K562 (cell line): ENCODE measurements around the gene SH3PXD2B. TPM values are rescaled to one million over a fixed set of nuclear protein-coding genes. Genes with fewer than 3 reads are reported as not detected.

Source experiments
- ATAC-seq: fragments of 200-7000 bp; cut with Tn5 transposase; 3 replicates; pipeline ENCODE4 v1.9.1; 2020; ENCODE audit warnings: moderate library complexity
- BruUV-seq: library from RNA; stranded (reverse); fragments of 400-500 nt; replicated peaks from 2 replicates; lab custom pipeline; 2021; lab: Mats Ljungman, UMichigan
- CTCF ChIA-PET: fragments of 300-600 bp; formaldehyde crosslinking; extraction: SDS; loops from one replicate; lab custom pipeline; 2021; ENCODE audit warnings: low intra/inter-chr PET ratio; lab: Yijun Ruan, JAX
- POLR2A ChIA-PET: fragments of 300-600, 350-650 bp; sonication (Branson Sonifier 250); formaldehyde crosslinking; extraction: SDS; loops from one replicate; lab custom pipeline; 2021; ENCODE audit warnings: antibody characterized with exemption, inconsistent platforms; lab: Yijun Ruan, JAX
- DNase-seq, 4 experiments: peaks; one replicate each; pipeline versions ENCODE4 v3.0.0 to v3.0.0-alpha.2; 2011 to 2018; ENCODE audit warnings: low spot score in 3 of 4, mixed read lengths in 3 of 4; ENCODE audit errors: extremely low read depth in 1 of 4
- FAIRE-seq: peaks from 2 replicates; lab custom pipeline; 2011; peaks lifted over from hg19 to GRCh38; lab: Jason Lieb, UNC
- H2AFZ ChIP-seq: 2 replicates; pipeline ENCODE4 v1.6.0; 2011; ENCODE audit warnings: low read depth, low read length, control low read depth, inconsistent platforms
- H3K27ac ChIP-seq: fragments of 200-600 bp; 3 replicates; pipeline ENCODE4 v1.8.0; 2011; ENCODE audit warnings: low read depth, mild to moderate bottlenecking, control low read depth, inconsistent platforms, low read length, moderate library complexity, mixed read lengths; ENCODE audit errors: extremely low read depth
- H3K27me3 ChIP-seq, 2 experiments: fragments of 300-600 bp in 1 of 2; 2 replicates in 1 of 2; 3 replicates in 1 of 2; pipeline versions ENCODE4 v1.6.0 to v1.8.0; 2011; ENCODE audit warnings: inconsistent platforms in 2 of 2, low read length in 2 of 2, mild to moderate bottlenecking in 1 of 2, mixed read lengths in 1 of 2, moderate library complexity in 1 of 2; ENCODE audit not compliant: control insufficient read depth in 2 of 2, insufficient read depth in 2 of 2
- H3K36me3 ChIP-seq: fragments of 300-600 bp; 3 replicates; pipeline ENCODE4 v1.8.0; 2011; ENCODE audit warnings: mild to moderate bottlenecking, low read length, inconsistent platforms; ENCODE audit not compliant: control insufficient read depth, insufficient read depth
- H3K4me1 ChIP-seq, 2 experiments: fragments of 200-600 bp in 1 of 2; replicated peaks in 1 of 2; 2 replicates in 1 of 2; 3 replicates in 1 of 2; pipeline versions ENCODE4 v1.5.1 to v1.8.0; 2011; ENCODE audit warnings: inconsistent platforms in 2 of 2, low read length in 2 of 2, mild to moderate bottlenecking in 1 of 2, mixed read lengths in 1 of 2, moderate library complexity in 1 of 2; ENCODE audit not compliant: control insufficient read depth in 2 of 2, insufficient read depth in 2 of 2
- H3K4me2 ChIP-seq: 2 replicates; pipeline ENCODE4 v1.6.1; 2011; ENCODE audit warnings: low read length, control low read depth, inconsistent platforms, mixed read lengths; ENCODE audit not compliant: insufficient read depth
- H3K4me3 ChIP-seq: fragments of 200-600 bp; sonication (generic), shearing (Covaris generic); 2 replicates; pipeline ENCODE4 v1.5.1; 2016; ENCODE audit warnings: control low read depth, inconsistent platforms
- H3K79me2 ChIP-seq: fragments of 200-600 bp; 3 replicates; pipeline ENCODE4 v1.8.0; 2011; ENCODE audit warnings: low read length, inconsistent platforms; ENCODE audit not compliant: control insufficient read depth, insufficient read depth
- H3K9ac ChIP-seq, 2 experiments: 2 replicates each; pipeline versions ENCODE4 v1.6.0 to v1.6.1; 2011; ENCODE audit warnings: low read depth in 2 of 2, low read length in 2 of 2, control low read depth in 1 of 2, inconsistent platforms in 1 of 2, mild to moderate bottlenecking in 1 of 2, mixed read lengths in 1 of 2; ENCODE audit not compliant: insufficient read depth in 1 of 2
- H3K9me1 ChIP-seq: one replicate; pipeline ENCODE4 v1.6.0; 2011; ENCODE audit warnings: inconsistent platforms, mild to moderate bottlenecking, low read length, moderate library complexity; ENCODE audit not compliant: control insufficient read depth, insufficient read depth
- H3K9me3 ChIP-seq: replicated peaks from 2 replicates; pipeline ENCODE4 v1.5.1; 2011; ENCODE audit warnings: low read depth, low read length, inconsistent platforms; ENCODE audit not compliant: control insufficient read depth, insufficient read depth
- H4K20me1 ChIP-seq: replicated peaks from 2 replicates; pipeline ENCODE4 v1.6.1; 2011; ENCODE audit warnings: low read length, inconsistent platforms, mixed read lengths; ENCODE audit not compliant: control insufficient read depth, insufficient read depth
- CREBBP ChIP-seq: IDR thresholded peaks from one replicate; pipeline ENCODE4 v1.6.1; 2012; ENCODE audit warnings: low read depth, mild to moderate bottlenecking, control low read depth, inconsistent platforms, low read length
- ESRRB ChIP-seq: fragments of 250-450 bp; sonication (Bioruptor Pico); IDR thresholded peaks from 2 replicates; pipeline ENCODE4 v1.5.0; 2020; ENCODE audit warnings: mild to moderate bottlenecking, moderate library complexity, borderline replicate concordance
- ETV6 ChIP-seq, 3 experiments: fragments of 150-350 bp in 1 of 3; sonication (generic) in 1 of 3; formaldehyde crosslinking in 1 of 3; IDR thresholded peaks; 2 replicates each; pipeline versions ENCODE4 v1.6.1 to v1.8.0; 2014 to 2022; ENCODE audit warnings: borderline replicate concordance in 2 of 3, low read depth in 2 of 3, antibody characterized with exemption in 1 of 3, low read length in 1 of 3, mild to moderate bottlenecking in 1 of 3, missing genetic modification reagents in 1 of 3
- HCFC1 ChIP-seq: IDR thresholded peaks from 2 replicates; pipeline ENCODE4 v1.6.1; 2012; ENCODE audit warnings: low read depth, low read length, improper control_type of control experiment
- LCOR ChIP-seq: sonication (generic); formaldehyde crosslinking; IDR thresholded peaks from 2 replicates; pipeline ENCODE4 v1.8.0; 2022; ENCODE audit warnings: mild to moderate bottlenecking, missing genetic modification reagents
- MTA2 ChIP-seq: fragments of 450-650 bp; IDR thresholded peaks from 2 replicates; pipeline ENCODE4 v1.6.1; 2016; ENCODE audit warnings: low read depth
- NCOA4 ChIP-seq: fragments of 450-650 bp; IDR thresholded peaks from 2 replicates; pipeline ENCODE4 v1.6.1; 2018; ENCODE audit warnings: mild to moderate bottlenecking; ENCODE audit not compliant: partially characterized antibody
- PPARD ChIP-seq: fragments of 250-450 bp; sonication (Bioruptor Pico); IDR thresholded peaks from 2 replicates; pipeline ENCODE4 v1.8.0; 2022; ENCODE audit warnings: inconsistent platforms, mild to moderate bottlenecking, moderate library complexity
- PRMT5 ChIP-seq: sonication (generic); formaldehyde crosslinking; IDR thresholded peaks from 2 replicates; pipeline ENCODE4 v1.5.0; 2020; ENCODE audit warnings: missing genetic modification reagents
- RBM14 ChIP-seq: fragments of 200-400 bp; formaldehyde crosslinking; IDR thresholded peaks from 2 replicates; pipeline ENCODE4 v1.6.1; 2018; ENCODE audit warnings: low read depth, mild to moderate bottlenecking, low read length, moderate library complexity, borderline replicate concordance; ENCODE audit not compliant: insufficient read depth
- WHSC1 ChIP-seq: IDR thresholded peaks from one replicate; pipeline ENCODE4 v1.6.1; 2012; ENCODE audit warnings: low read length, control low read depth, inconsistent platforms
- ZFPM2 ChIP-seq: fragments of 250-450 bp; sonication (Bioruptor Pico); IDR thresholded peaks from 2 replicates; pipeline ENCODE4 v1.5.1; 2022; ENCODE audit warnings: mild to moderate bottlenecking
- ZNF239 ChIP-seq: fragments of 250-450 bp; sonication (Bioruptor Pico); IDR thresholded peaks from 2 replicates; pipeline ENCODE4 v1.4.0; 2020; ENCODE audit warnings: mild to moderate bottlenecking
- ZNF24 ChIP-seq: fragments of 450-650 bp; IDR thresholded peaks from 2 replicates; pipeline ENCODE4 v1.6.1; 2016
- ZNF316 ChIP-seq: fragments of 450-650 bp; IDR thresholded peaks from 2 replicates; pipeline ENCODE4 v1.6.1; 2016
- ZNF644 ChIP-seq: fragments of 200-800 bp; sonication (Bioruptor generic); IDR thresholded peaks from 2 replicates; pipeline ENCODE4 v1.6.1; 2016; ENCODE audit warnings: low read depth, missing genetic modification characterization, missing compliant biosample characterization
- ZNF696 ChIP-seq: fragments of 250-450 bp; sonication (Bioruptor Pico); conservative IDR thresholded peaks from 2 replicates; pipeline ENCODE4 v1.4.0; 2020; ENCODE audit warnings: mild to moderate bottlenecking, moderate library complexity
- ZNF76 ChIP-seq: fragments of 250-450 bp; sonication (Bioruptor Pico); IDR thresholded peaks from 2 replicates; pipeline ENCODE4 v1.4.0; 2020; ENCODE audit warnings: mild to moderate bottlenecking, moderate library complexity, borderline replicate concordance
- WGBS: fragments of 100-300 bp; shearing (Covaris generic); methylation state at CpG from one replicate; pipeline ENCODE4 v1.1.6; 2016; ENCODE audit warnings: low coverage, mixed read lengths; ENCODE audit not compliant: insufficient coverage; ENCODE audit errors: missing lambda C conversion rate; 5-methylcytosine and 5-hydroxymethylcytosine counted together
- in situ Hi-C: fragments of 300-500 bp; cut with MboI; formaldehyde crosslinking; loops from 4 replicates; pipeline ENCODE4 v1.15.0; 2018; ENCODE audit warnings: inconsistent platforms, mixed read lengths
- intact Hi-C: fragments of 100-400 bp; cut with micrococcal nuclease; formaldehyde crosslinking; loops from 2 replicates; pipeline ENCODE4 v1.14.2; 2022
- polyA plus RNA-seq, 8 experiments: library from polyadenylated mRNA; depleted of rRNA in 4 of 8; stranded (reverse) in 5 of 8; unstranded in 3 of 8; fragments of >200 nt; fragmentation: Nextera tagmentation in 2 of 8; fragmentation: Illumina TruSeq in 1 of 8; extraction: Ambion mirVana in 2 of 8; extraction: Trizol in 1 of 8; gene quantifications; 2 replicates each; pipeline versions ENCODE4 v1.2.1 to v1.2.3, GENCODE V29; 2011 to 2014; ENCODE audit warnings: inconsistent platforms in 1 of 8, missing spikeins in 1 of 8
- total RNA-seq, 7 experiments: library from RNA; depleted of rRNA in 6 of 7; stranded (reverse); fragments of >200 nt in 6 of 7; fragmentation: Illumina TruSeq in 2 of 7; extraction: Trizol in 2 of 7; gene quantifications; 2 replicates each; pipeline versions ENCODE4 v1.2.1 to v1.2.3, GENCODE V29; 2011 to 2021; ENCODE audit warnings: low replicate concordance in 1 of 7
- TF ChIP-seq, protein P1 (sequence below): IDR thresholded peaks from 2 replicates; pipeline ENCODE4 v1.6.1; 2014; ENCODE audit warnings: antibody characterized with exemption

The SH3PXD2B gene
- total and polyA plus RNA-seq, 9 of the 15 experiments (the other 6 are each of a cell fraction or from before 2014, with no cell fraction given): 0.04 to 0.66 (median 0.19) TPM

DNA sequence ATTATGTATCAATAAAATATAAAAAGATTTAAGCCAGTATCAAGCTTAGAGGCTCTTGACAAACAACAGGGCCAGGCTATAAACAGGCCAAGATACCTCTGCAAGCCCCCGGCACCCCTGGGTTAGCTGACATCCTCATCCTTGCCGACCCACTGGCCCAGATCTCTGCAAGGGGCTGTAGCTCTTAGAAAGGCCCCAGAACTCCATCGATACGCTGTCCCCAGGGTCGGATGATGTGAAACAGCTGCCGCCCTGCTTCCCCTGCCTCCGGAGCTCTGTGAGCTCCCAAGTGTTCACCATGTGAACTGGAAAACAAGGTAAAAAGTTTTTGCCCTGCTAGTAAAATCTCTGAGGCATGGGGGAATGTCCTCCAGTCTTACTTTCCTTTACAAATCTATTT is 20.1 kb downstream of the SH3PXD2B start:
- Histone ChIP-seq H2AFZ (no peak overlapping the region), H3K4me3 (no peak overlapping the region), H3K4me2 (no peak overlapping the region), H3K9ac (no peak overlapping the region), H3K9me1 (no peaks in the 10 kb centered on the region), H3K27ac (no peak overlapping the region), H3K9me3 (no peaks in the 10 kb centered on the region), H3K4me1 (peaks cover 0 to 6% of the 10 kb centered on the region in 2 experiments; a peak in 3 of 5 replicates), H3K79me2 (no peaks in the 10 kb centered on the region)
- intact Hi-C loops: no loop called here
- CTCF ChIA-PET: no interaction called here
- BruUV-seq: no TSS peak
- TF ChIP-seq, protein P1, sequence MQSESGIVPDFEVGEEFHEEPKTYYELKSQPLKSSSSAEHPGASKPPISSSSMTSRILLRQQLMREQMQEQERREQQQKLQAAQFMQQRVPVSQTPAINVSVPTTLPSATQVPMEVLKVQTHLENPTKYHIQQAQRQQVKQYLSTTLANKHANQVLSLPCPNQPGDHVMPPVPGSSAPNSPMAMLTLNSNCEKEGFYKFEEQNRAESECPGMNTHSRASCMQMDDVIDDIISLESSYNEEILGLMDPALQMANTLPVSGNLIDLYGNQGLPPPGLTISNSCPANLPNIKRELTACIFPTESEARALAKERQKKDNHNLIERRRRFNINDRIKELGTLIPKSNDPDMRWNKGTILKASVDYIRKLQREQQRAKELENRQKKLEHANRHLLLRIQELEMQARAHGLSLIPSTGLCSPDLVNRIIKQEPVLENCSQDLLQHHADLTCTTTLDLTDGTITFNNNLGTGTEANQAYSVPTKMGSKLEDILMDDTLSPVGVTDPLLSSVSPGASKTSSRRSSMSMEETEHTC: no peak
- no peak for TF ChIP-seq ZNF24
- TF ChIP-seq RBM14: no peak
- TF ChIP-seq ZNF644: no peak
- no peak for TF ChIP-seq WHSC1
- TF ChIP-seq ZNF316: no peak
- TF ChIP-seq NCOA4: no peak
- no peak for TF ChIP-seq MTA2
- no peak for TF ChIP-seq PRMT5 (CRISPR knock-in tag)
- no peak for TF ChIP-seq LCOR (CRISPR knock-in tag)
- no peak for TF ChIP-seq ESRRB (CRISPR knock-in tag)
- TF ChIP-seq ZNF76: no peak
- no peak for TF ChIP-seq HCFC1
- TF ChIP-seq CREBBP: no peak
- no peak for TF ChIP-seq ZNF239 (CRISPR knock-in tag)
- no peak for TF ChIP-seq ZFPM2 (CRISPR knock-in tag)
- TF ChIP-seq ZNF696 (CRISPR knock-in tag): no peak
- no peak for TF ChIP-seq ETV6 (IDR thresholded peaks at IDR 0.05; ENCODE audit: borderline replicate concordance in 1 of 2, low read depth in 2 of 2, low read length in 1 of 2)
- TF ChIP-seq ETV6 (CRISPR knock-in tag; IDR thresholded peaks at IDR 0.05; ENCODE audit: borderline replicate concordance): no peak
- no peak for TF ChIP-seq PPARD
- TF ChIP-seq, all 486 proteins: peak for 0
- no peaks in the 10 kb centered on the region for H3K36me3 ChIP-seq
- 0 out of 2 replicates have a peak, but pooled peaks cover 5% of the 10 kb centered on the region for H4K20me1 ChIP-seq
- H3K27me3 ChIP-seq: peaks cover 30 to 74% of the 10 kb centered on the region in 2 experiments
- in situ Hi-C loops: no loop called here
- WGBS: 12% methylated on average over 7 of the region's 7 CpGs
- no peak for DNase-seq
- no peak for ATAC-seq
- POLR2A ChIA-PET: interaction anchor here (0.6 kb wide), 1 partner anchor 426 kb away, joined by 4 read pairs; no protein-coding TSS in a partner anchor
- FAIRE-seq: no peak
